Smooth muscle cell (in vitro differentiated cells): ENCODE results near the gene SLC40A1. TPM values are rescaled to one million over a fixed set of nuclear protein-coding genes. Genes with fewer than 3 reads are reported as not detected.
A peak's percentile ranks its signal among the peaks of the same experiment; 100 is the strongest.

Experiments
- DNase-seq: peaks from one replicate; lab custom pipeline; 2025; ENCODE audit not compliant: unreplicated experiment; lab: John Stamatoyannopoulos, UW
- H2AFZ ChIP-seq: fragments of 200-600 bp; sonication (generic); 2 replicates; pipeline ENCODE4 v1.6.0; 2016; ENCODE audit warnings: antibody characterized with exemption, low read depth, mild to moderate bottlenecking
- H3F3A ChIP-seq: fragments of 200-600 bp; sonication (generic); 2 replicates; pipeline ENCODE4 v1.6.0; 2017; ENCODE audit warnings: antibody characterized with exemption, low read depth
- H3K27ac ChIP-seq: fragments of 200-600 bp; sonication (generic); 2 replicates; pipeline ENCODE4 v1.5.1; 2016; ENCODE audit warnings: low read depth, mild to moderate bottlenecking
- H3K27me3 ChIP-seq: fragments of 200-600 bp; sonication (generic); 2 replicates; pipeline ENCODE4 v1.6.1; 2016; ENCODE audit warnings: low read depth, mild to moderate bottlenecking
- H3K36me3 ChIP-seq: fragments of 200-600 bp; sonication (generic); 2 replicates; pipeline ENCODE4 v1.5.1; 2016; ENCODE audit warnings: low read depth
- H3K4me1 ChIP-seq: fragments of 200-600 bp; sonication (generic); 2 replicates; pipeline ENCODE4 v1.5.1; 2016; ENCODE audit warnings: low read depth
- H3K4me2 ChIP-seq: fragments of 200-600 bp; sonication (generic); 2 replicates; pipeline ENCODE4 v1.6.0; 2016; ENCODE audit warnings: mild to moderate bottlenecking
- H3K4me3 ChIP-seq: fragments of 200-600 bp; sonication (generic); 2 replicates; pipeline ENCODE4 v1.5.1; 2016; ENCODE audit warnings: mild to moderate bottlenecking
- H3K79me2 ChIP-seq: fragments of 200-600 bp; sonication (generic); 2 replicates; pipeline ENCODE4 v1.6.0; 2016; ENCODE audit warnings: low read depth, mild to moderate bottlenecking
- H3K9ac ChIP-seq: fragments of 200-600 bp; sonication (generic); 2 replicates; pipeline ENCODE4 v1.6.0; 2016; ENCODE audit warnings: low read depth
- H3K9me3 ChIP-seq: fragments of 200-600 bp; sonication (generic); replicated peaks from 2 replicates; pipeline ENCODE4 v1.5.1; 2016; ENCODE audit warnings: low read depth
- H4K20me1 ChIP-seq: fragments of 200-600 bp; sonication (generic); 2 replicates; pipeline ENCODE4 v1.6.0; 2016; ENCODE audit warnings: low read depth
- WGBS: methylation state at CpG from one replicate; pipeline ENCODE4 v1.1.7; 2016; ENCODE audit warnings: low lambda C conversion rate; 5-methylcytosine and 5-hydroxymethylcytosine counted together
- polyA plus RNA-seq: library from polyadenylated mRNA; unstranded; fragments of >200 nt; fragmentation: Nextera tagmentation; extraction: Ambion mirVana; gene quantifications from 2 replicates; pipeline ENCODE4 v1.2.1, GENCODE V29; 2016
- total RNA-seq: library from RNA; depleted of rRNA; stranded (reverse); fragments of >200 nt; gene quantifications from 2 replicates; pipeline ENCODE4 v1.2.3, GENCODE V29; 2014
- TF ChIP-seq, protein P1 (sequence below): fragments of 200-600 bp; sonication (generic); IDR thresholded peaks from 2 replicates; pipeline ENCODE4 v1.5.1; 2017; ENCODE audit warnings: borderline replicate concordance, mild to moderate bottlenecking, antibody characterized with exemption; ENCODE audit not compliant: insufficient read depth, poor library complexity, severe bottlenecking

Gene SLC40A1
- total and polyA plus RNA-seq, 2 experiments from 2014 or later, result 8.7 to 10.5 TPM

DNA sequence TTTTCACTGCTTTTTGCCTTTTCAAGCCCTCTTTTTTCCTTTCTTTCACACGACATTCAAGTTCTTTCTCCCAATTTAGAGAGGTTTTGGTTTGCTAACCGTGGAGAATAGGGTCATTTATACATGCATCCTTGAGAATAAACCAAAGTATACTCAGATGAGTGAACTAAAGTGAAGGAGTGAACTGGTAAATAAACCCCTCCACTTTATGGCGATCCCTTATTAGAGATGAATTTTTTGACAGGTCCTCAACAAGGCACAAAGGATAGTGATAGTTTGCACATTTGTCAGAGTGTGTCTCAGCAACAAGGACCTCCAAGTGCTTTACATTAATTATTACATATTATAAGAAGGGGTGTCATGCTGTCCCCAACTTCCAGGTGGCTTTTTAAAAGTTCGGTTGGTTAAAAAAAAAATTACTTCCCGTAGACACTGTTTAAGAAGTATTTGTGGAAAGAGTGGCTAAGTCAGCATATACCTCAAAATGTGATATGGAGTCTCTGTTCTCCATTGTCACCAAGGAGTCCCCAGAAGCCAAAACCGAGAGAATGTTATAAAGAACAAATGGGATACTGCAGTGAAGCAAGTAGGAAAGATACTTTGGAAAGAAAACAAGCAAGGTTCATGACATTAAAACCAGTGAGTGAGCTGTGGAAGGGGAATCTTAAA, 1.7 kb upstream of the SLC40A1 start:
- H3K4me1 ChIP-seq, result no peaks in the 10 kb centered on the region
- no peak overlapping the region for H3K9ac ChIP-seq
- no peak overlapping the region for H3K4me3 ChIP-seq
- no peaks in the 10 kb centered on the region for H3K9me3 ChIP-seq
- H2AFZ ChIP-seq, result no peak overlapping the region
- no peak overlapping the region for H3K27ac ChIP-seq
- H3K27me3 ChIP-seq, result peaks cover 20% of the 10 kb centered on the region
- H3F3A ChIP-seq, result peaks cover 3% of the 10 kb centered on the region
- TF ChIP-seq, protein P1, sequence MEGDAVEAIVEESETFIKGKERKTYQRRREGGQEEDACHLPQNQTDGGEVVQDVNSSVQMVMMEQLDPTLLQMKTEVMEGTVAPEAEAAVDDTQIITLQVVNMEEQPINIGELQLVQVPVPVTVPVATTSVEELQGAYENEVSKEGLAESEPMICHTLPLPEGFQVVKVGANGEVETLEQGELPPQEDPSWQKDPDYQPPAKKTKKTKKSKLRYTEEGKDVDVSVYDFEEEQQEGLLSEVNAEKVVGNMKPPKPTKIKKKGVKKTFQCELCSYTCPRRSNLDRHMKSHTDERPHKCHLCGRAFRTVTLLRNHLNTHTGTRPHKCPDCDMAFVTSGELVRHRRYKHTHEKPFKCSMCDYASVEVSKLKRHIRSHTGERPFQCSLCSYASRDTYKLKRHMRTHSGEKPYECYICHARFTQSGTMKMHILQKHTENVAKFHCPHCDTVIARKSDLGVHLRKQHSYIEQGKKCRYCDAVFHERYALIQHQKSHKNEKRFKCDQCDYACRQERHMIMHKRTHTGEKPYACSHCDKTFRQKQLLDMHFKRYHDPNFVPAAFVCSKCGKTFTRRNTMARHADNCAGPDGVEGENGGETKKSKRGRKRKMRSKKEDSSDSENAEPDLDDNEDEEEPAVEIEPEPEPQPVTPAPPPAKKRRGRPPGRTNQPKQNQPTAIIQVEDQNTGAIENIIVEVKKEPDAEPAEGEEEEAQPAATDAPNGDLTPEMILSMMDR, result no peak
- H4K20me1 ChIP-seq, result no peaks in the 10 kb centered on the region
- H3K36me3 ChIP-seq, result no peaks in the 10 kb centered on the region
- no peaks in the 10 kb centered on the region for H3K79me2 ChIP-seq
- DNase-seq, result no peak
- 76% methylated on average over 6 of the region's 6 CpGs for WGBS
- H3K4me2 ChIP-seq, result no peak overlapping the region

GRCh38 chr2:189581354-189582139, 961 bp upstream of the SLC40A1 start:
- peaks cover 20% of the 10 kb centered on the region for H3K27me3 ChIP-seq
- H3K4me1 ChIP-seq, result no peaks in the 10 kb centered on the region
- no peaks in the 10 kb centered on the region for H3K9me3 ChIP-seq
- no peak overlapping the region for H3K27ac ChIP-seq
- H3F3A ChIP-seq, result peaks cover 3% of the 10 kb centered on the region
- H3K4me3 ChIP-seq, result peak overlapping the region; percentile 88
- no peak overlapping the region for H3K9ac ChIP-seq
- H3K4me2 ChIP-seq, result peak overlapping the region; percentile 99
- DNase-seq, result no peak
- H3K36me3 ChIP-seq, result no peaks in the 10 kb centered on the region
- no peaks in the 10 kb centered on the region for H3K79me2 ChIP-seq
- TF ChIP-seq, protein P1, result no peak
- WGBS, result 10% methylated on average over 22 of the region's 22 CpGs
- H2AFZ ChIP-seq, result peak overlapping the region; percentile 100
- no peaks in the 10 kb centered on the region for H4K20me1 ChIP-seq

DNA sequence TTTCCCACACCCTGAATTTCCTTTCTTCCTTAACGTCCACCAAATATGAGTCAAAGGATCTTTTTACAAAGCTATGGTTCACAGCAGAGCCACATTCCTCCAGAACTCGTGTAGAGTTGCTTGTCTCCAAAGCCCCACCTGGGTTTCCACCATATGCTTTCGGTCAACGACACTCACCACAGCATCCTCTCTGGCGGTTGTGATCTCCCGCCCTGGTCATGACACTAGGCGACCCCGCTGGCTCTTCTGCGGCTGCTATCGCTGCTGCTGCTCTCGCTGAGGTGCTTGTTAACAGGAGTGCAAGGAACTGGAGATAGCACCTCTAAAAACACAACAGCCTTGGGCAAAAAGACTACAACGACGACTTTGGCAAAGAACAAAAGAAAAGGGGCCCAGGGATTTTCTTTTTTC, 340 bp downstream of the SLC40A1 start:
- peak overlapping the region; percentile 88 for H3K4me3 ChIP-seq
- H3K36me3 ChIP-seq, result no peaks in the 10 kb centered on the region
- WGBS, result 2% methylated on average over 13 of the region's 13 CpGs
- H3K27ac ChIP-seq, result no peak overlapping the region
- no peaks in the 10 kb centered on the region for H3K9me3 ChIP-seq
- H3K9ac ChIP-seq, result no peak overlapping the region
- H3K27me3 ChIP-seq, result peaks cover 20% of the 10 kb centered on the region
- peak overlapping the region; percentile 100 for H2AFZ ChIP-seq
- H3K4me2 ChIP-seq, result peak overlapping the region; percentile 99
- TF ChIP-seq, protein P1, result no peak
- H3K79me2 ChIP-seq, result no peaks in the 10 kb centered on the region
- H3K4me1 ChIP-seq, result no peaks in the 10 kb centered on the region
- H4K20me1 ChIP-seq, result no peaks in the 10 kb centered on the region
- no peak for DNase-seq
- peaks cover 3% of the 10 kb centered on the region for H3F3A ChIP-seq
